GM12878 (cell line): Measurements from ENCODE around the gene FOXJ3. TPM values are rescaled to one million over a fixed set of nuclear protein-coding genes. Genes with fewer than 3 reads are reported as not detected.

ENCODE experiments used
- ATAC-seq: fragments of 200-7000 bp; cut with Tn5 transposase; 3 replicates; pipeline ENCODE4 v1.9.1; 2020; ENCODE audit warnings: mild to moderate bottlenecking, moderate library complexity
- BruUV-seq: library from RNA; stranded (reverse); fragments of 400-500 nt; replicated peaks from 2 replicates; lab custom pipeline; 2021; lab: Mats Ljungman, UMichigan
- CTCF ChIA-PET: fragments of 300-600 bp; sonication (Branson Sonifier 250); formaldehyde crosslinking; extraction: SDS; loops from one replicate; lab custom pipeline; 2021; ENCODE audit warnings: inconsistent platforms; lab: Yijun Ruan, JAX
- POLR2A ChIA-PET: fragments of 350-600 bp; formaldehyde crosslinking; extraction: SDS; loops from one replicate; lab custom pipeline; 2021; ENCODE audit warnings: inconsistent platforms; lab: Charles Lee
- RAD21 ChIA-PET: fragments of 300-600 bp; sonication (Branson Sonifier 250); formaldehyde crosslinking; loops from one replicate; lab custom pipeline; 2023; ENCODE audit warnings: antibody characterized with exemption; ENCODE audit not compliant: unreplicated experiment; lab: Charles Lee
- SMC1A ChIA-PET: fragments of 300-600 bp; sonication (Branson Sonifier 250); formaldehyde crosslinking; loops from one replicate; lab custom pipeline; 2023; ENCODE audit not compliant: unreplicated experiment, uncharacterized antibody; lab: Charles Lee
- DNase-seq: peaks from one replicate; pipeline ENCODE4 v3.0.0-alpha.2; 2011; ENCODE audit warnings: low read depth, low spot score
- FAIRE-seq: peaks from 3 replicates; lab custom pipeline; 2011; peaks lifted over from hg19 to GRCh38; lab: Jason Lieb, UNC
- H2AFZ ChIP-seq: 2 replicates; pipeline ENCODE4 v1.6.0; 2011; ENCODE audit warnings: low read depth, low read length, control low read depth; ENCODE audit not compliant: control insufficient read depth
- H3K27ac ChIP-seq: 2 replicates; pipeline ENCODE4 v1.5.1; 2011; ENCODE audit warnings: control low read depth; ENCODE audit not compliant: control insufficient read depth, insufficient read depth
- H3K27me3 ChIP-seq, 2 experiments: replicated peaks in 1 of 2; 2 replicates each; pipeline versions ENCODE4 v1.6.0 to v1.6.1; 2011; ENCODE audit warnings: low read length in 1 of 2; ENCODE audit not compliant: control insufficient read depth in 2 of 2, insufficient read depth in 2 of 2
- H3K36me3 ChIP-seq, 2 experiments: 2 replicates each; pipeline ENCODE4 v1.5.1; 2011; ENCODE audit warnings: low read length in 1 of 2; ENCODE audit not compliant: control insufficient read depth in 2 of 2, insufficient read depth in 2 of 2
- H3K4me1 ChIP-seq: 2 replicates; pipeline ENCODE4 v1.6.1; 2011; ENCODE audit warnings: mild to moderate bottlenecking, low read length, moderate library complexity, mixed read lengths; ENCODE audit not compliant: control insufficient read depth, insufficient read depth
- H3K4me2 ChIP-seq: 2 replicates; pipeline ENCODE4 v1.6.0; 2011; ENCODE audit warnings: control low read depth; ENCODE audit not compliant: control insufficient read depth, insufficient read depth
- H3K4me3 ChIP-seq: fragments of 200-600 bp; sonication (generic); 2 replicates; pipeline ENCODE4 v1.5.1; 2016
- H3K79me2 ChIP-seq: 2 replicates; pipeline ENCODE4 v1.6.0; 2011; ENCODE audit warnings: low read length; ENCODE audit not compliant: control insufficient read depth, insufficient read depth
- H3K9ac ChIP-seq: 2 replicates; pipeline ENCODE4 v1.8.0; 2011; ENCODE audit warnings: low read length, control low read depth, mixed read lengths; ENCODE audit not compliant: control insufficient read depth, insufficient read depth
- H3K9me3 ChIP-seq: replicated peaks from 3 replicates; pipeline ENCODE4 v1.5.1; 2011; ENCODE audit warnings: mild to moderate bottlenecking, low read length; ENCODE audit not compliant: control insufficient read depth, insufficient read depth
- H4K20me1 ChIP-seq: 2 replicates; pipeline ENCODE4 v1.6.0; 2011; ENCODE audit not compliant: control insufficient read depth, insufficient read depth
- BCL11A ChIP-seq: IDR thresholded peaks from 2 replicates; pipeline ENCODE4 v1.6.1; 2011; ENCODE audit warnings: low read depth, low read length
- CHD1 ChIP-seq: IDR thresholded peaks from 2 replicates; pipeline ENCODE4 v1.6.1; 2012; ENCODE audit warnings: low read depth, low read length, improper control_type of control experiment
- CREB1 ChIP-seq: IDR thresholded peaks from 2 replicates; pipeline ENCODE4 v1.6.1; 2012; ENCODE audit warnings: low read depth, mild to moderate bottlenecking, inconsistent platforms
- FOS ChIP-seq: IDR thresholded peaks from 3 replicates; pipeline ENCODE4 v1.6.1; 2011; ENCODE audit warnings: borderline replicate concordance; ENCODE audit not compliant: insufficient read length; ENCODE audit errors: extremely low read depth
- IKZF1 ChIP-seq: fragments of 450-650 bp; conservative IDR thresholded peaks from 2 replicates; pipeline ENCODE4 v1.6.1; 2017; ENCODE audit warnings: antibody characterized with exemption, mild to moderate bottlenecking
- IRF5 ChIP-seq: fragments of 450-650 bp; IDR thresholded peaks from 2 replicates; pipeline ENCODE4 v1.6.1; 2017; ENCODE audit warnings: borderline replicate concordance
- MTA2 ChIP-seq: fragments of 450-650 bp; IDR thresholded peaks from 2 replicates; pipeline ENCODE4 v1.6.1; 2016; ENCODE audit warnings: low read depth, mild to moderate bottlenecking, moderate library complexity
- NFIC ChIP-seq: IDR thresholded peaks from 2 replicates; pipeline ENCODE4 v1.6.1; 2012; ENCODE audit warnings: low read depth, mild to moderate bottlenecking, inconsistent platforms, low read length, moderate library complexity
- NFXL1 ChIP-seq: fragments of 450-650 bp; IDR thresholded peaks from 2 replicates; pipeline ENCODE4 v1.6.1; 2017; ENCODE audit warnings: antibody characterized with exemption, mild to moderate bottlenecking, borderline replicate concordance
- NR2C1 ChIP-seq: fragments of 450-650 bp; IDR thresholded peaks from 2 replicates; pipeline ENCODE4 v1.6.1; 2017; ENCODE audit warnings: antibody characterized with exemption, mild to moderate bottlenecking, moderate library complexity
- POLR2AphosphoS5 ChIP-seq: IDR thresholded peaks from 2 replicates; pipeline ENCODE4 v1.6.1; 2011; ENCODE audit warnings: mild to moderate bottlenecking, low read length, inconsistent platforms
- SKIL ChIP-seq: fragments of 450-650 bp; IDR thresholded peaks from 2 replicates; pipeline ENCODE4 v1.6.1; 2017; ENCODE audit warnings: mild to moderate bottlenecking, low read depth, inconsistent platforms; ENCODE audit not compliant: poor library complexity, severe bottlenecking
- USF2 ChIP-seq: IDR thresholded peaks from 2 replicates; pipeline ENCODE4 v1.6.1; 2011; ENCODE audit warnings: low read depth, low read length, improper control_type of control experiment, borderline replicate concordance
- ZBTB33 ChIP-seq: fragments of 450-650 bp; IDR thresholded peaks from 2 replicates; pipeline ENCODE4 v1.6.1; 2017; ENCODE audit warnings: mild to moderate bottlenecking
- ZNF274 ChIP-seq: IDR thresholded peaks from one replicate; pipeline ENCODE4 v1.8.0; 2011; ENCODE audit not compliant: insufficient read length, insufficient read depth
- WGBS: methylation state at CpG from one replicate; pipeline ENCODE4 v1.1.6; 2016; ENCODE audit warnings: low lambda C conversion rate; ENCODE audit not compliant: insufficient replicate concordance, insufficient coverage; ENCODE audit errors: missing lambda C conversion rate; 5-methylcytosine and 5-hydroxymethylcytosine counted together
- in situ Hi-C: fragments of 300-500 bp; cut with MboI; formaldehyde crosslinking; loops from 9 replicates; pipeline ENCODE4 v1.14.3; 2018; ENCODE audit warnings: mixed read lengths
- intact Hi-C: fragments of 100-400 bp; cut with micrococcal nuclease; formaldehyde crosslinking; loops from one replicate; pipeline ENCODE4 v1.14.2; 2022; ENCODE audit not compliant: unreplicated experiment
- polyA plus RNA-seq, 11 experiments: library from polyadenylated mRNA; depleted of rRNA in 4 of 11; unstranded in 6 of 11; stranded (reverse) in 5 of 11; fragments of >200 nt; fragmentation: Nextera tagmentation in 4 of 11; fragmentation: Illumina TruSeq in 1 of 11; extraction: Ambion mirVana in 4 of 11; extraction: Trizol in 1 of 11; gene quantifications; 1 replicate in 1 of 11; 2 replicates in 10 of 11; pipeline versions ENCODE4 v1.2.1 to v1.2.3, GENCODE V29; 2011 to 2016; ENCODE audit warnings: inconsistent platforms in 2 of 11, missing spikeins in 2 of 11, low read depth in 1 of 11
- total RNA-seq, 4 experiments: library from RNA; depleted of rRNA in 3 of 4; stranded (reverse); fragments of >200 nt in 3 of 4; fragmentation: Illumina TruSeq in 1 of 4; extraction: Trizol in 1 of 4; gene quantifications; 2 replicates each; pipeline versions ENCODE4 v1.2.1 to v1.2.3, GENCODE V29; 2013 to 2021
- TF ChIP-seq, protein P1 (sequence below): IDR thresholded peaks from 2 replicates; pipeline ENCODE4 v1.6.1; 2012; ENCODE audit warnings: low read depth, low read length, improper control_type of control experiment
- TF ChIP-seq, protein P2 (sequence below): IDR thresholded peaks from 2 replicates; pipeline ENCODE4 v1.6.1; 2011; ENCODE audit warnings: low read depth, mild to moderate bottlenecking, low read length, moderate library complexity, borderline replicate concordance; ENCODE audit errors: extremely low read depth

The FOXJ3 gene
- total and polyA plus RNA-seq, 10 of the 15 experiments (the other 5 are each of a cell fraction or from before 2014, with no cell fraction given), result 9.5 to 54.2 (median 24.7) TPM

DNA sequence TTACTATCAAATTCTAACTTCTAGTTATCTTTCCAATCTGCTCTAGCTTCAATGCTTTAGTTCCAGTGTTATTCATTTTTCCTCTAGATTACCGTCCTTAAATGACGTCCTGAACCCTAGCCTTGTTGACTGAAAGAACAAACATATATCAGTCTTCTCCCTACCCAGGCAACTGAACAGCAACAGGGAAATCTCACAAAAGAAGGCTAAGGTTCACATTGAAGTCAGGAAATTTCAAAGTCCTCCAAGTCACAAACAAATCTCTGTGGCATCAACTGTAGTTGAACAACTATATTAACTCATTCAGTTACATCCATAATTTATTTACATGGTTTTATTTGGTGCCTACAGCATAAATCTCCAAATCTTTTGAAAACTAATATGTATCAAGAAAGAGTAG lies 19.5 kb downstream of the FOXJ3 start:
- H3K4me2 ChIP-seq, result no peak overlapping the region
- peaks cover 0 to 3% of the 10 kb centered on the region in 2 experiments; a peak in 1 of 4 replicates for H3K36me3 ChIP-seq
- ATAC-seq, result no peak
- H3K27me3 ChIP-seq, result no peaks in the 10 kb centered on the region
- no peak overlapping the region for H3K9ac ChIP-seq
- POLR2A ChIA-PET, result interaction anchor here (1.1 kb wide), 1 partner anchor 10 kb away, joined by 3 read pairs; no protein-coding TSS in a partner anchor
- no peak for FAIRE-seq
- RAD21 ChIA-PET, result interaction anchor here (0.6 kb wide), 1 partner anchor 701 kb away, joined by 5 read pairs; no protein-coding TSS in a partner anchor
- no peaks in the 10 kb centered on the region; the same call in 1 of the 2 replicates for H4K20me1 ChIP-seq
- TF ChIP-seq SKIL (no peak), CREB1 (no peak), CHD1 (no peak), ZBTB33 (no peak), USF2 (no peak), BCL11A (no peak), MTA2 (no peak), ZNF274 (no peak), NFXL1 (no peak), NFIC (no peak), IKZF1 (no peak), NR2C1 (no peak), IRF5 (no peak), POLR2AphosphoS5 (no peak), FOS (no peak)
- TF ChIP-seq, protein P1, sequence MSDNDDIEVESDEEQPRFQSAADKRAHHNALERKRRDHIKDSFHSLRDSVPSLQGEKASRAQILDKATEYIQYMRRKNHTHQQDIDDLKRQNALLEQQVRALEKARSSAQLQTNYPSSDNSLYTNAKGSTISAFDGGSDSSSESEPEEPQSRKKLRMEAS, result no peak
- TF ChIP-seq, protein P2, sequence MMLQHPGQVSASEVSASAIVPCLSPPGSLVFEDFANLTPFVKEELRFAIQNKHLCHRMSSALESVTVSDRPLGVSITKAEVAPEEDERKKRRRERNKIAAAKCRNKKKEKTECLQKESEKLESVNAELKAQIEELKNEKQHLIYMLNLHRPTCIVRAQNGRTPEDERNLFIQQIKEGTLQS, result no peak
- H3K4me3 ChIP-seq, result no peak overlapping the region
- no TSS peak for BruUV-seq
- intact Hi-C loops, result no loop called here
- CTCF ChIA-PET, result interaction anchor here (1.6 to 2.6 kb wide), 5 partner anchors 9 to 142 kb away, joined by 5 to 10 read pairs (median 8); no protein-coding TSS in a partner anchor
- DNase-seq, result no peak
- SMC1A ChIA-PET, result interaction anchor here (1.0 to 1.9 kb wide), 9 partner anchors 9 to 101 kb away, joined by 3 to 6 read pairs (median 4); no protein-coding TSS in a partner anchor
- H3K9me3 ChIP-seq, result no peaks in the 10 kb centered on the region
- H3K4me1 ChIP-seq, result peaks cover 12% of the 10 kb centered on the region
- H3K79me2 ChIP-seq, result peaks cover 92% of the 10 kb centered on the region
- H3K27ac ChIP-seq, result no peak overlapping the region
- in situ Hi-C loops, result no loop called here
- H2AFZ ChIP-seq, result no peak overlapping the region
- 93% methylated on average over 2 of the region's 2 CpGs for WGBS
